Right kidney (tissue), 1 donor: ENCODE results near the gene NDUFA3.
A peak's percentile ranks its signal among the peaks of the same experiment; 100 is the strongest.

ENCODE experiments used
- DNase-seq: peaks from one replicate; pipeline ENCODE4 v3.0.0-alpha.2; 2016

Gene NDUFA3

DNA sequence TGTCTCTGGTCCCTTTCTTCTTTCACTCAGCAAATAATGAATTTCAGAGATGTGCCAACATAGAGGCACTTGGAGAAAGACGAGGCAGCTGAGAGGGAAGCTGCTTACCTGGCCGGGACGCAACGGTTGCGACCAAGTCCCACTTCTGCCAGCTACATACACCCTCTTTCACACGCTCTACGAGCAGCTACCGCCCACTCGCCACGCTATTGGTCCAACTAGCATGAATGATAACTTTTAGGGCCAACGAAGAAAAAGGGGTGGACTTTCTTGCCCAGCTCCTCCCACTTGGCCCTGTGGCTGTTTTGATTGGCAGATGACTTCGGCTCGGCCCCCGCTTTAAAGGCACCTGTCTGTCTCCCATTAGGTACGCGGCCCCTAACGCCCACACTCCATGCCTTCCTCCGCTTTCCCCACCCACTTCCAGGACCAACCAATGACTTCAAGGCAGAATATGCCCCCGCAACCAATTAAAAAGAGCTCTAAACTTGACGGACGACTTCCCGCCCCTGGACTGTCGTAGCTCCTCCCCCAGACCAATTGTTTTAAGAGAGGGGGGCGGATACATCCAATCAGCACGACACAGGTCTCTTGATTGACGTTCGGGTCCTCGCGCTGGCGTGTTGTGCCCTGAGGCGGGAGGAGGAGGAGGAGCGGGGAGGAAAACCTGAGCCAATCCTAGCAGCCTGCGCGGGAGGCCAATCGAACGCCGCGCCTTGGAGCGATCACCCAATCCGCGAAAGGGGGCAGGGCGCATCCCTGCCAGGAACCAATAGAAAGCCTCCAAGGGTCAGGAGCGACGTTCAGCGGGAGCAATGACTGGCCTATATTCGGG, 34.4 kb downstream of the NDUFA3 start:
- DNase-seq: peak; percentile 92

DNA sequence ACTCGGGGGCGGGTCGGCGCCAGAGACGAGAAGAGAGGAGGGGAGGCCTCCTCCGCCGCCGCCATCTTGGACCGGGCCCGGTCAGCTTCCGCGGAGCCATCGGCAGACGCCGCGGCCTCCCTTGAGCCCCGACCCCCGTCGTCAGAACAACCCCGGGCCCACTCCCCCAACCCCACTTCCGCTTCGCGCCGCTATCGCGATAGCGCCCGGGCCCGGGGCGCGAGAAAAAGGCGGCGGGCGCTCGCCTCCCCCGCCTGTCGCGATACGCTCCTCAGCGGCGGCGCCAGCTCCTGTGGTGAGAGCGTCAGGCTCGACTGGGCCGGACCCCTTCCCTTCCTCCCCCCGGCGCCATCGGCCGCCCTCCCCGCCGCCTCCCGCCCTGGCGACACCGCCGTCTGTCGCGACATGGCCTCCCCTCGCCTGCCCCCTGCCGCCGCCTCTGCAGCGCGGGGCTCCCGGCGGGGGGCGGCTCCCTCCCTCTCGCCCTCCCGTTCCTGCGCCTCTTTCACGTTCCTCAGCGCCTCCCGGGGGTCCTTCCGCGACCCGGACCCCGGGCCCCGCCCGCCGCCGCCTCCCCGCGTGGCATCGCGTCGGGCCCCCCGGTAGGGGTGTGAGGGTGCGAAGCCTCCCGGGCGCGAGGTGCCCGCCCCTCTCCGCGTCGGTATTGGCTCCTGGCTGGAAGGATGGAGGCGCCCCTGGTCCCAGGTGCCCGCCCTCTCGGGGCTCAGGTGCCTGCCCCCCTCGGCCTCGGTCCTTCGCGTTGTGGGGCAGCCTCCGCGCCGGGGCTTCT, 35.2 kb downstream of the NDUFA3 start, which contains the start of gene CNOT3:
Gene CNOT3 (plus strand): TSS at position 64 of the 790 bp plus-strand sequence. CDS start 5,217 bp downstream, outside the sequence.
- no peak for DNase-seq

DNA sequence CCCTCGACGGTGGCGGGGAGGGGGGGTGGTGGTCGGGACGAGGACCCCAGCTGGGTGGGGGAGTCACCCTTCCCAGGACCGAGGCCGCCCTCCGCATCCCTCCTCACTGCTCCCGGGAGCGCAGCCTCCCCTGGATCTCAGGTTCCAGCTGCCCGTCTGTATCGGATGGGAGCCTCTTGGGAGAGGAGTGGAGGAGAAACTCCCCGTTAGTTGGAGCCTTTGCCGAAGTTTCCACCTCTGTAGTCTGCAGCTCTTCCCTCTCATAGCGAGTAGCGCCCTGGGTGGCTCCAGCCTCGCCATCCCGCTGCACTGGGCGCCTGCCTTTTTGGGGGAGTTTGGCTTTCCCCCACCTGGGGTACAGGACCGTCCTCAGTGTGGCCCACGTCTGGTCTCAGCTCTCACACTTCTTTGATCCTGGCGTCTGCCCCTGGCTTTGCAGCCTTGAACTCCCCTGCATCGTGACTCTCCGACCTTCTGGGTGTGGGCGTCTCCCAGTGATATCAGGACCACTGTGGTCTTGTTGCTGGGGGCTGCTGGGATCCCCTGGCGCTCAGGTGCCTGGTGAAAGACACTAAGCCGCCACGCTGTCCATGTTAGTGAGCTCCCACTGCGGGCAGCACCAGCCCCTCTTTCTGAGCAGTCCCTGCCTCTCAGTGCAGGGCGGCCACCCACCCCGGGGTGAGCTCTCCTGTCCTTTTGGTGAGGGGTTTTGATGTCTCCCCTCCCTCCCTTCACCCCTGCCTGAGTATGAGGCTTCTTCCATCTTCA, 36.0 kb downstream of the NDUFA3 start:
- DNase-seq: no peak

DNA sequence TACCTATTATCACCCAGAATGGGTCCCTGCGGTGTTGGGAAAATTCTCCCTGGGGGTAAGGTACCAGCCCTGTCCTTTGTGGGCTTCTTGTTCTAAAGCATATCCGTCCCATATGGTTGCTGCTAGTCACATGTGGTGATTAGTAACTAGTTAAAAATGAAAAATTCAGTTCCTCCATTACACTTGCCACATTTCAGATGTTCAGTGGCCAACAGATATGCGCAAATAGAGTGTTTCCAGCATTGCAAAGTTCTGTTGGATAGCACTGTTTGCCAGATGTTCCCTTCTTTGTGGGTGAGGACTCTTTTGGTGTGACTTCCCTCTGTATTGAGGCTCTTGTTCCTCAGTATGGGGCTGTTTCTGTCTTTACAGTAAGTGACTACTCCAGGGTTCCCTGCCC, 38.7 kb downstream of the NDUFA3 start:
- no peak for DNase-seq

DNA sequence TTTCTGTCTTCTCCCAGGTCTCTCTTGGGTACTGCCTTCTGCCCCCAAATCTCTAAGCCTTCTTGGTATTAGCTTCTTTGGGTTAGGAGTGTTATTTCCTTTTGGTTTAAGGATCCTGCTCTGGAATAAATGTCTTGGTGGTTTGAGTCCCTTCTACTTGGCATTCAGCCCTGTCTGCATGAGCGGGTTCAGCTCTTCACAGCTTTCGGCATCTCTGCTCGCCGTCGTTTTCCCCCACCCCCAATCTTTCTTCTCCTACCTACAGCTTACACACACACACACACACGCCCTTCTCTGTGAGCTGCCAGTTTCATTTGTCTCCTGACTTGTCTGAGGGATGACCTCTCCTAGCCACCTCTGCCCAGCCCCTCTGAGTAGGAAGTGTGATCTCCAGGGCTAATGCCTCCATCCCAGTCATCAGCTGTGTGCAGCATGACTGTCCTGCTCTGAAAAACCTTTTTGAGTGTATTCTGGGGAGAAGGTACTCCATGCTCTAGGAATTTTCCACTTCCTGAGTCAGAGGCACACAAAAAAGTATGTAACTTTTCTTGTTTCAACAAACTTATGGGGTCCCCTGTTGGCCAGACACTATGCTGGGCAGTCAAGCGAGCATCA, 39.6 kb downstream of the NDUFA3 start:
- DNase-seq: no peak

DNA sequence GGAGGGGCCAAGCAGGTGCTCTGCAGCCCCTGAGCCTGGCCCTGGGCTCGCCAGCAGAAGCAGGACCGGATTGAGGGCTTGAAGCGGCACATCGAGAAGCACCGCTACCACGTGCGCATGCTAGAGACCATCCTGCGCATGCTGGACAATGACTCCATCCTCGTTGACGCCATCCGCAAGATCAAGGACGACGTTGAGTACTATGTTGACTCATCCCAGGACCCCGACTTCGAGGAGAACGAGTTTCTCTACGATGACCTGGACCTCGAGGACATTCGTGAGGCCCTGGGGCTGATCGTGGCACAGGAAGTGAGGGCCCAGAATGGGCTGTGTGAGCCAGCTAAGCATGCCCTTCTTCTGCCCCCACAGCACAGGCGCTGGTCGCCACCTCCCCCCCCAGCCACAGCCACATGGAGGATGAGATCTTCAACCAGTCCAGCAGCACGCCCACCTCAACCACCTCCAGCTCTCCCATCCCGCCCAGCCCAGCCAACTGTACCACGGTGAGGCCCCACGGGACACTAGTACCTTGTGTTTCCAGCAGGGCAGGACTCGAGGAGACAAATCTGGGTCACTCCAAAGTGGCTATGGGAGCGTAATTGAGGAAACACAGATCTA, 43.0 kb downstream of the NDUFA3 start:
- DNase-seq: no peak

DNA sequence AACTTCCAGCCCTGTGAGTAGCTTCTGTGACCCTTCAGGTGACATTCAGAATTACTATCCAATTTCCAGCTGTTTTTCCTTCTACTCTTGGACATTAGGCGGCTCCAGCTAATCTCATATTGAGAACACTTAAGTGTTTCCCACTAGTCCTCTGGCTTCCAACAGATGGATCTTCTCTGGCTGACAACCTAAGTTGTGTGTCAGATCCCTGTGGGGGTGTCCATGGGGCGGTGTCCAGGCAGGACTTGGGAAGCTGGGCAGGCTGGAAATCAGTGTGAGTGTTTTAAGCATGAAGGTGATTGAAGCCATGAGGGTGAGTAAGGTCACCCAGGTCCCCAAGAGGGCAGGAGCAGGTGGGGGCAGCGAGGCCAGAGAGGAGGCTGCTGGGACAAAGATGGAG, 45.0 kb downstream of the NDUFA3 start:
- DNase-seq: no peak

DNA sequence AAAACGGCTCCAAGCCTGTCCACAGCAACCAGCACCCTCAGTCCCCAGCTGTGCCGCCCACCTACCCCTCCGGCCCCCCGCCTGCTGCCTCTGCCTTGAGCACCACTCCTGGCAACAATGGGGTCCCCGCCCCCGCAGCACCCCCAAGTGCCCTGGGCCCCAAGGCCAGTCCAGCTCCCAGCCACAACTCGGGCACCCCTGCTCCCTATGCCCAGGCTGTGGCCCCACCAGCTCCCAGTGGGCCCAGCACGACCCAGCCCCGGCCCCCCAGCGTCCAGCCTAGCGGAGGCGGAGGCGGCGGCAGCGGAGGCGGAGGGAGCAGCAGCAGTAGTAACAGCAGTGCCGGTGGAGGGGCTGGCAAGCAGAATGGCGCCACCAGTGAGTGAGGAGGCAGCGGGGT, 45.5 kb downstream of the NDUFA3 start:
- DNase-seq: no peak

DNA sequence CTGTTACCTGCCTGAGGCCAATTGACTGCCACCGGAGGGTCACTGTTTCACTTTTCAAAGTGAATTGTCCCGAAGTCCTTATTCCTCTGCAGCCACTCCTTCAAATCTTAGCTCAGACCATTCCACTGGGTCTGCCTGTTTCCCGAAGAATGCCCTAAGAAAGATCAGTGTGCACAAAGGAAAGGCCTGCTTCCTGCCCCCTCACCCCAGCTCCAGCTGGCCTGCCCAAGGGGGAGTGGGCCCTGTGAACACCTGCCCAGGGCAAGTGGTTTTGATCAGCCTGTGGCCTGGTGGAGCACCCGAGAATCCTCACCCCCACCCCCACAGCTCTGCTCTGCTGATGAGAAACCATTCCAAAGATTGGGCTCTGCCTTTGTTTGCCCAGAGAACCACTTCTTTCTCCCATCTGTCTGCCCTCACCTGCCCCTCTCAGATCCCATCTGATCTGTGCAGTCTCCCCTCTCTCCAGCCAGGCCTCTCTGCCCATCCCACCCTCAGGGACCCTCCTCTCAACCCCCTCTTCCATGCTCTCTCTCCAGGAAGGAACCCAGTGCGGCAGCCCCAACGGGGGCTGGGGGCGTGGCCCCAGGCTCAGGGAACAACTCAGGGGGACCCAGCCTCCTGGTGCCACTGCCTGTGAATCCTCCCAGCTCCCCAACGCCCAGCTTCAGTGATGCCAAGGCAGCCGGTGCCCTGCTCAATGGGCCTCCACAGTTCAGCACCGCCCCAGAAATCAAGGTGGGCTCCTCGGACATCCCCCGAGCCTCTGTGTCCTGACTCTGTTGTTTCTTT, 46.6 kb downstream of the NDUFA3 start:
- DNase-seq: no peak

DNA sequence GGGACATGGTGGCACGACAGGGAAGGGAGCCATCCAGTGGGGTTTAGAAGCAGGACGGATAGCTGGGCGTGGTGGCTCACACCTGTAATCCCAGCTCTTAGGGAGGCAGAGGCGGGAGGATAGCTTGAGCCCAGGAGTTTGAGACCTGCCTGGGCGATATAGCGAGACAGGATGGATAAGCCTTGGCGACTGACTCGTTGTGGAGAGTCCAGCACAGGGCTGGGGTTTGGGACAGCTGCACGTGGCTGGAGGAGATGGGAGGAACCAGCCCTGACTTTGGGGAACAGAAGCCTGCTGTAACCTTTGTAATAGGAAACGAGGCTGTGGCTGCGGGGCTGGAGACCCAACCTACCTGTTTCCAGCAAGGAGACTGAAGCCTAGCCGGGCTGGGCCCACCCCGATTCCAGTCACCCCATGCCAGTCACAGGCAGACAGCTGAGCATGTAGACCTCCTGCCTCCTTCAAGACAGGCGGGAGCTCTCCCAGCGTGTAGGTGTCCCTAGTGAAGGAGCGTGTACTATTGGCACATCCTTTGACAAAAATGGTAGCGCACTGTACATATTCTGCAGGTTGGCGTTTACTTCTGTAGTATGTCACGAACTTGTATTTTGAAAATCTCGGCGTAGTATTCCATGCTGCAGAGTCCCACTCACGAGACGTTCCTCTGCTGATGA, 48.8 kb downstream of the NDUFA3 start:
- DNase-seq: no peak

DNA sequence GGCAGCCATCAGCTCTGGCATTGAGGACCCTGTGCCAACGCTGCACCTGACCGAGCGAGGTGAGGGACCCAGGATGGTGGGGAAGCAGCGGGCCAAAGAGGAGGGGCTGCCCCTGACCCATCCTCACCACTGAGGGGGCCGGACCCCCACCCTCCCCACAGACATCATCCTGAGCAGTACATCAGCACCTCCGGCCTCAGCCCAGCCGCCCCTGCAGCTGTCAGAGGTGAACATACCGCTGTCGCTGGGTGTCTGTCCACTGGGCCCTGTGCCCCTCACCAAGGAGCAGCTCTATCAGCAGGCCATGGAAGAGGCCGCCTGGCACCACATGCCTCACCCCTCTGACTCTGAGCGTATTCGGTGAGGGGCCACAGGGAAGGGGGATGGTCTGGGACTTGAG, 49.6 kb downstream of the NDUFA3 start:
- no peak for DNase-seq

DNA sequence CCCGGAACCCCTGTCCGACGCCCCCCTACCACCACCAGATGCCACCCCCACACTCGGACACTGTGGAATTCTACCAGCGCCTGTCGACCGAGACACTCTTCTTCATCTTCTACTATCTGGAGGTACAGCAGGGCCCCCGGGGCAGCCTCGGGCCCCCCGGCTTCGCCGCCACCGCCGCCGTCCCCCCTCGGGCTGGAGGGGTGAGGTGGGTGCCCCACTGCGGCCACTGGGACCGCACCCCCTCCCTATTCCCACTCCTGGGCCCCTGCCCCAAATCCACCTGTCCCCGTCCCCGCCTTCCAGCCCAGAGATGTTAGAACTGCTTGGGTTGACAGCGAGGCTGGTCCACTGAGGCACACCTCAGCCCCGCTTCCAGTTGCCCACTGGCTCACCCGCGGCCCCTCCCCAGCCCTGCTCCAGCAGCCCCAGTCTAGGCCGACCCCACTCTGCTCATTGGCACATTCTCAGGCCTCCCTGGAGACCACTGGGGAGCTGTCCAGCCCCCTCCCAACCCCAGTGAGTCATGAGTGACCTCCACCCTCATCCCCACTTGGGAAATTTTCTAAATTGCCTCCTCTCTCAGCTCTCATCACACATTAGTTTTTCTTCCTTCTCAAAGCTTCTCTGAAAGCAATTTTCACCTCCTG, 50.3 kb downstream of the NDUFA3 start:
- DNase-seq: no peak

DNA sequence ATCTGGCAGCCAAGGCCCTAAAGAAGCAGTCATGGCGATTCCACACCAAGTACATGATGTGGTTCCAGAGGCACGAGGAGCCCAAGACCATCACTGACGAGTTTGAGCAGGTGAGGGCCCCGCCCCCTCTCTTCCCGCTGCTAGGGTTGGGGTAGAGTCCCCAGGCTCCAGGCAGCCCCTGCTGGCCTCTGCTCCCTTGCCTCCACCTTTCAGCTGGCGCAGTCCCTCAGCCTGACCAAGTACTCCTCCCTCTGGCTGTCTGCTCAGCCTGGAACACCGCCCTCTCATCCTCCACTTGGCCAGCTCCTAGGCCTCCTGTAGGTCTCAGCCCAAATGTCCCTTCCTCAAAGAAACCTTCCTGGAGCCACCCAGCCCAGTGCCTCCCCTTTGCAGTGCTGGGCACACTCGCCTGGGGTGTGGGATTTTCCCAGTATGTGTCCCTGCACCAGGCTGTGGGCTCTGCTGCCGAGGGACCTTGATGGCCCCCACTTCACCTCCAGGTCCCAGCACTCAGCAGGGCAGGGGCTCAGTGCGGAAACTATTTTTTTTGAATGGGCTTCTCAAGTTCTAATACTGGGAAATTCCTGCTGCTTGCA, 51.2 kb downstream of the NDUFA3 start:
- no peak for DNase-seq

DNA sequence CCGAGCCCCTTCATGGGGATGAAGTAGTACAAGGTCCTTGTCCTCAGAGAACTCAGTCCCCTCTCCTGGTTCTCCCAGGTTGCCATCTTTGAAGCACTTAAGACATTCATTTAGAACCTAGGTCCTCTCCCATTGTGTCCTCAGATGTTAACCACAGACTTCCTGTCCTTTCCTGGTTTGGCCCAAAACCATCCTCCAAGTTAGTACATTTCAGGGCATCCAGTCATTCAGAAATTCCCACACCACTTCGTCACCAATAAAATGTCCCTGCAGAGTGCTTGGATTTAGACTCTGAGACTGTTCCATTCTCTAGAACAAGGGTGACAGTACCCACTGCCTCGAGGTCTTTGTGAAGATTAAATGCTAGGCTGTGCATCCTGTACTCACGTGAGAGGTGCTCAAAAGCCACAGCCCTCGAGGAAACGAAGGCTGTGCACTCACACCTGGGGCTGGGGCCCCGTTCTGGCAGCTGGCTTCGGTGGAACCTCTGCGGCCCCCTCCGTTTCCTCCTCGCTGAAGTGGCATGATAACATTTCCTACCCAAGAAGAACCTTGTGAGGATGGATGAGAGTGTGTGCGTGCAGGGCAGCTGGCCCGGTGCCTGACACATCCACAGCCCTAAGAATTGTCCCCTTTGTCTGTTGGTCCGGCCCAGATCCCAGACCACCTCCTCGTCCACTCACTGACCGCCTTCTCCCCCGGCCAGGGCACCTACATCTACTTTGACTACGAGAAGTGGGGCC, 52.1 kb downstream of the NDUFA3 start:
- no peak for DNase-seq

DNA sequence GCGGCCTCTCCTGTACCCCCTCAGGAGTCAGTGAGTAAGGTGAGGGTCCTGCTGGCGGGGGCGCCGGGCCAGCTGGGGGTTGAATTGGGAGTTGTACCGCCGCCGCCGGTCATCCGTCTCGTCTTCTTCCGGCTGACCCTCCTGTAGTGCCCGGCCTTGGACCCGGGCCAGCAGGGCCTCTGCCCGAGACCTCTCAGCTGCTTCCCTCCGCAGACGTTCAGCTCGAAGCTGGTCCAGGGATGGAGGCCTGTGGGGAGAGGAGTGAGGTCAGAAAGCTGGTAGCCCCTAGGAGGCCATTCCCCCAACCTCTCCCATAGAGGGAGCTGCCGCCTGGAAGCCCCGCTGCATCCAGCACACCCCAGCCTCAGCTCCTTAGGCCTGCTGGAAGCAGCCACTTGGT, 53.0 kb downstream of the NDUFA3 start:
- no peak for DNase-seq

DNA sequence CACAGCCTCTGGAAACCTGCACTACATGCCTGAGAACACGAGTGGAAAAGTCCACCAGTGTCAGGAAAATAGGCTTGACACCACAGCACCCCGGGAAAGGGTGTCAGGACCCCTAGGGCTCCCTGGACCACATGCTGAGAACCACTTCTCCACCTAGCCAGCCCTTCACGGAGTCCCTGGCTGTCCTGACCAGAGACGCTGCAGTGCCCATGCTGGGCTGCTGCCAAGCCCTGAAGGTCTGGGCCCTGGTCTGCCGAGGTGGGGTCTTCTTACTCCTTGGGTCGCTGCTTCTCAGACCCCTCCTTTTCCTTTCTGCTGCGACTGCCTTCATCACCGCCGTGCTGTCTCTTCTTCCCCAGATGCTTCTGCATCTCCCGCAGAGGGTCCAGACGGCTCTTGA, 53.8 kb downstream of the NDUFA3 start:
- no peak for DNase-seq

DNA sequence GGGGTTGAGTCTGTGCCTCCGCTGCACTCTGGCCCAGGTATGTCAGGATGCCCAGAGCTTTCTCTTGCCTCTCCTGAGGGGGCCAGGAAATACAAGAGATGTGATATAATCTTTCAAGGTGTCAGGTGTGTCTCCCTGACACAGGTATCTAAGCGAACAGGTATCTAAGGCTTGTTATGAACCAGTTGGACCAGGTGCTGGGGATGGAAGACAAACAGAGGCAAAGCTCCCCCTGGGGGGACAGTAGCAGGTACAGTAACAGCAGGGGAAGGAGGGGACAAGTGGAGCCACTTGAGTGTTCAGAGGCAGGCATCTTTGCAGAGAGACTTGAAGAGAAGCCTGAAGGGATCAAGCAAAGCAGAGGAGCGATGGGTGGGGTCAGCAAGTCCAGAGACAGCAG, 54.3 kb downstream of the NDUFA3 start:
- no peak for DNase-seq
